GM12873 (cell line): Measurements from ENCODE around the gene ACP1.

Experiments
- TF ChIP-seq, protein P1 (sequence below): IDR thresholded peaks from 2 replicates; pipeline ENCODE4 v1.5.1; 2012; ENCODE audit warnings: low read depth, mild to moderate bottlenecking, moderate library complexity, low read length, control low read depth; ENCODE audit not compliant: insufficient read depth; ENCODE audit errors: missing control alignments

Gene ACP1

DNA sequence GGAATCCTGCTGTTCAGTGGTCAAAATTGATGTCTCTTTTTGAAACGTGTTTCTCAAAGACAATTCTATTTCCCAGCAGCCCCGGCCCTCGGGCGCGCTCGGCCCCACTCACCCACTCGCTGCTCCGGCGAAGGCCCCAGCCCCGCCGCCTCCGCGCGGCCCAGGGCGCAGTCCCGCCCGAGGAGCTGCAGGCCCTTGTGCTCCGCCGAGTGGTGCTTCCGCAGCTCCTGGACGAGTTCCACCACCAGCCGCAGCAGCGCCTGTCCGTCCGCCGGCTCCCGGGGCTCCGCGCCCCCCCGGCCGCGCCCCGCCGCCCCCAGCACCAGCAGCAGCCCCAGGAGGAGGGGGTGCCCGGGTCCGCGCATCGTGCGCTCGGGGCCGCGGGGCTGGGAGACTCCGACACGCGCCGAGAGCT, 22.7 kb downstream of the ACP1 start:
- TF ChIP-seq, protein P1, sequence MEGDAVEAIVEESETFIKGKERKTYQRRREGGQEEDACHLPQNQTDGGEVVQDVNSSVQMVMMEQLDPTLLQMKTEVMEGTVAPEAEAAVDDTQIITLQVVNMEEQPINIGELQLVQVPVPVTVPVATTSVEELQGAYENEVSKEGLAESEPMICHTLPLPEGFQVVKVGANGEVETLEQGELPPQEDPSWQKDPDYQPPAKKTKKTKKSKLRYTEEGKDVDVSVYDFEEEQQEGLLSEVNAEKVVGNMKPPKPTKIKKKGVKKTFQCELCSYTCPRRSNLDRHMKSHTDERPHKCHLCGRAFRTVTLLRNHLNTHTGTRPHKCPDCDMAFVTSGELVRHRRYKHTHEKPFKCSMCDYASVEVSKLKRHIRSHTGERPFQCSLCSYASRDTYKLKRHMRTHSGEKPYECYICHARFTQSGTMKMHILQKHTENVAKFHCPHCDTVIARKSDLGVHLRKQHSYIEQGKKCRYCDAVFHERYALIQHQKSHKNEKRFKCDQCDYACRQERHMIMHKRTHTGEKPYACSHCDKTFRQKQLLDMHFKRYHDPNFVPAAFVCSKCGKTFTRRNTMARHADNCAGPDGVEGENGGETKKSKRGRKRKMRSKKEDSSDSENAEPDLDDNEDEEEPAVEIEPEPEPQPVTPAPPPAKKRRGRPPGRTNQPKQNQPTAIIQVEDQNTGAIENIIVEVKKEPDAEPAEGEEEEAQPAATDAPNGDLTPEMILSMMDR: no peak

DNA sequence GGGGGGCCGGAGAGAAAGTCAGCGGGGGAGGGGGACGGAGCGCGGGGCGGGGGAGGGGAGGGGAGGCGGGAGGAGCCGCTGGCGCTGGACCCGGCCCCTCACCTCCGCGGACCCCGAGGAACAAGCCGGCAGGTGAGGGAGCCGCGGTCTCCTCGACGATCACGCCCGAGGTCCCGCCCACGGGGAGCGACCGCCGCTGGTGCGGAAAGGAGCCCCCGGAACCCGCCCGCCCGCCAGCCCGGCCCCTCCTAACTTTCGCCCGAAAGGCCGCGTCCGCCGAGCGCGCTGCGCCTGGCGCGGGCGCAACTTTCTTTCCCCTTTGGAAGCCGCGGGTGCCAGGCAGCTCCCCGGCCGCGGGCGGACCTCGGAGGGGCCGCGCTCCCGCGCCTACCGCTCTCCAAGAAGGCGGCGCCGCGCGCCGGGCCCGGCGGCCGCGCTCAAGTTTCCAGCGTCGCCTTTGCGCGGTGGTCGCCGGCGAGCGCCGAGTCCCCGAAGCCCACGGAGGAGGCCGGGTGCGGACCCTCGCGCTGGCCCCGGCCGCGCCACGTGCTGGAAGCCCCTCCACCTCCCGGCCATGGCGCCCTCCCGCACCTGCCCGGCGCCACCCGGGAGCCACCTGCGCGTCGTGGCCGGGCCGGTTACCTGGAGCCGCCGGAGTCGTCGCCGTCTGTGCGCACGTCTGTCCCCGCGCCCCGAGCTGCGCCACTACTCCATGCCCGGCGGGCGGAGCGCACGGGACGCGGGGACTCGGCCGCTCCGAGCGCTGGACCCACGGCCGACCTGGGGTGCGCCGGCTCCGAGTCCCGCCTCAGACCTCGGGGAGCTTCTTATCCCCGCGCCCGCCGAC, 23.4 kb downstream of the ACP1 start, which contains the start of gene ALKAL2:
TSS of gene ALKAL2 (minus strand) at position 181 of the 847 bp plus-strand sequence. CDS start 256 bp downstream, outside the sequence.
- TF ChIP-seq, protein P1: no peak

DNA sequence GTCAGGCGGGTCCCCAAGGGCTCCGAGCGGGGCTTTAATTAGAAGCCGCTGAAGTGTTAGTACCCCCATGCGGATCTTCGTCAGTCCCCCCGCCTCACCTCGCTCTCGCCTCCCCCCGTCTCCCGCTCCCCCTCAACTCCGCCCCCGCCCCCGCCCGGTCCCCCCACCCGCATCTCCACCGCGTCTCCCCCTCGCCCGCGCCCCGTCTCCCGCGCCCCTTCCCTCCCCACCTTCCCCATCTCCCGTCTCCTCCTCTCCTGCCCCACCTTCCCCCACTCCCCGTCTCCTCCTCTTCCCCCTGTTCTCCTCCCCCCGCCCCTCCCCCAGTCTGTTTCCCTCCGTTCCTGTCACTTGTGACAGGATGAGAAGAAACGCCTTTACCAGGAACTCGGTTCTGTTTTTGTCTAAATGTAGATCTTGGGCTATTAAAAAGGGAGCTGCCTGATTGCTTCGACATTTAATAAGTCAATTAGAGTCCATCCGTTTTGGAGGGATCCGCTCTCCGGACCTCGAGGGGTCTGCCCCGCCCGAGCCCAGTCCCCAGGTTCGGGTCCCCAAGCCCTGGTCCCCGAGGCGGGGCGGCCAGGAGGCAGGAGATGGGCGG, 24.1 kb downstream of the ACP1 start:
- TF ChIP-seq, protein P1: no peak

DNA sequence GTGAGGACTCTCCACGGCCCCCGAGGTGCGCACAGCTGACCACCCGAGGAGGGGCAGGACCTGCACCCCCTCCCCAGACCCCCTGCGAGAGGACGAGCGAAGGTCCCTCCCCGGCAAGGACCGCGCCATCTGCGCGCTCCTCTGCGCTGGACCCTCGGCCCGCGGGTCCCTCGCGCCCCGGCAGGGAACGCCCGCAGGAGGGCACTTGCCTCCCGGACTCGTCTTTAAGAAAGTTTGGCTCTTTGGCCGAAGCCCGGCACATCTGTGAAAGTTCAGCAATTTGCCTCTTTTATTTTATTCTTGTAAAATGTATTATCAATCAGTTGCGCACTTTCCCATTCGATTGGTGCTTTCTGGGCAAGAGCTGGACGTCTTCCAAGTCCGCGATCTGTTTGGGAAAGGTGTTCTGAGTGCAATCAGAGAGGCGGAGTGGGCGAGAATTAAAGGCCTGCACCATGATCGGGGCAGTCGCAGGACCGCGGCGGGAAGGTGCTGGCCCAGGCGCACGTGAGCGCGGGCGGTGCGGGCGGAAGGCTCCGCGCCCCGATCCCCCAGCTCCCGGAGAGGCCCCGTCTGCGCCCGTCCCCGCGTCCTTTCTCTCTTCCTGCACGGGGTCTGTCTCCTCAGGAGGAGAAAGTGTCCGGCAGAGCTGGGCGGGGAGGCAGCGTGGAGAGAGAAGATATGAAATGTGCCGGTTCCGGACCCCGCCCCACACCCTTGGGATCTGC, 24.8 kb downstream of the ACP1 start:
- TF ChIP-seq, protein P1: no peak

DNA sequence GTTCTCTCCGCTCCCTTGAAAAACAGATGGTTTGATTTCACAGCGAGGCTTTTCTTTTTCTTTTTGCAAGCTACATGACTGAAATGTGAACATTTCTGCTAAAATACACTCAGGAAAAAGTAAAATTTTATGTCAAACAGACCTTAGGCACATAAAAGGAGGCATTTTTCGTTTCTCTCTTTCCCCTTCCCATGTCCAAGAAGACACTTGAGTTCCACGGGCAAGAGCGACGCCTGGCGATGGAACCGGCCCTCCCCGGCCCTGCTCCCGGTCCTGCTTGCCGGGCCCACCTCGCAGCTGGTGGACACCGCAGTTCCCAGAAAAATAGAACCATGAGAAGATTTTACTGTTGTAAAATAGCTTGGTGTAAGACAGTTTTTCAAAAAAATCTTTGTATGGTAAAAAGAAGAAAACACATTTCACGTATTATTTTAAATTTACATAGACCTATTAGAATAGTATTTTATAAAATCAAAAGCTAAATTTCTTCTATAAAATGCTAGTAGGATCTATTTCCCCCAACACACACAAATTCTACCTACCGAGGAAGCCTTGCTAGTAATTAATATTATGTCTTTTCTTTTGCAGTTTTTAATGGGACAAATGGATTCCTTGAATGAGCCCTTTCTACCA, 25.5 kb downstream of the ACP1 start:
- TF ChIP-seq, protein P1: peak; percentile 57

DNA sequence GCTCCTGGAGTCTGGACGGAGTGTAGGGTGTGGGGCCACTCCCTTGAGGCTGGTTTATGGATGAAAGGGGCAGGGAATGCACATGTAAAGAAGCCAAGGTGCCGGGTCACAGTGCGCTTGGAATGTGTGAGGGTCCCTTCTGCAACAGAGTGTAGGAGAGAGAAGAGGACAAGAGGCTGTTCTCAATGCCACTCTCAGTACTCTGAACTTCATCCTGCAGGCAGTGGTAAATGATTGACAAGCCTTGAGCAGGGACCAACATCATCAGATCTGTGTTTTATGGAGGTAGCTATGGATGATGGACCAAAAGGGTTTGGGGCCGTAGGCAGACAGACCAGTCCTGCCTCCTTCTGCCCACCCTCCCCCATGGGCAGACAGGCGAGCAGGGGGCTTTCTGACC, 30.3 kb downstream of the ACP1 start:
- TF ChIP-seq, protein P1: no peak
